Amygdala (tissue), 56 donors: ENCODE data around the gene TRIML2.
"Not testable (repeated sequence)": the region's sequence is repeated elsewhere in the genome, so short reads cannot be mapped to it uniquely, and the experiment has no call there.

Experiments
- DNase-seq, 56 donors: peaks; one replicate each; lab custom pipeline; 2025; lab: John Stamatoyannopoulos, UW

The TRIML2 gene

DNA sequence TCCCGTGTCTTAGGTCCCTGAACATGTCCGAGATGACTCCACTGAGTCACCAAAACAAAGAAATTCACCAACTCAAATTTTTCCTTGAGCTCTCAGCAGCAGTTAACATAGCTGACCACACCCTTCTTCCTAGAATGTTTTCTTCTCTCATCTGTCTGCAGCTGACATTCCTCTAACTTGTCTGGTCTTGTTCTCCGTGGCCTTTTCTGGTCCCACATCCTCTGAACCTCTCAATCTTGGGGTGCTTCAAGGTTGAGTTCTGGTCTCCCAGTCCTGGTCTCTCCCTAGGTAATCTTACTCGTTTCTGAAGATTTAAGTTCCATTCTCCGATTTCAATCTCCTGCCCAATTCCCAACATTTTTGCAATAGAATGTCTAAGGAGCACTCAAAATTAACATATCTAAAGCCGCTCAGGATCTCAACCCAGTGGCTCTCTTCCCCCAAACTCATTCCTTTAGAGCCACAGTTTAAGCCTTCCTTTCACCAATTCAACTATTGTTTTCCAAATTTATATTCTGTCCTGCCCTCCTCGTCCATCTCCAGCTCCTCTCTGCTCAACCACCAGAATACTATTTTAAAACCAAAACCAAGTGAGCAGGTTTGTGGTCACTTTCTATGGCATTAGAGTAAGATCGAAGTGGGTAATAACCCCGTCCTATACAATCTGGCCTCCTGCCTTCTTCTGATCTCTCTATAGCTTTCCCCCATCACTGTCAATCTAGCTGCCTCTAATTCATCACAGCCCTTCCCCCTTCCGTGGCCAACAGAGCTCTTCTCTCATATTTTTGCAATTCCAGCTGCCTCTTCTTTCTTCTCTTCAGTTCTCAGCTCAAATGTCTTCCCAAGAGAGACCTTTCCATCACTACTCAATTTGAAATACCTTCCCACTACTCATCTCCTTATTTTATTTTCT lies 1.2 kb downstream of the TRIML2 start:
- DNase-seq = no peak

DNA sequence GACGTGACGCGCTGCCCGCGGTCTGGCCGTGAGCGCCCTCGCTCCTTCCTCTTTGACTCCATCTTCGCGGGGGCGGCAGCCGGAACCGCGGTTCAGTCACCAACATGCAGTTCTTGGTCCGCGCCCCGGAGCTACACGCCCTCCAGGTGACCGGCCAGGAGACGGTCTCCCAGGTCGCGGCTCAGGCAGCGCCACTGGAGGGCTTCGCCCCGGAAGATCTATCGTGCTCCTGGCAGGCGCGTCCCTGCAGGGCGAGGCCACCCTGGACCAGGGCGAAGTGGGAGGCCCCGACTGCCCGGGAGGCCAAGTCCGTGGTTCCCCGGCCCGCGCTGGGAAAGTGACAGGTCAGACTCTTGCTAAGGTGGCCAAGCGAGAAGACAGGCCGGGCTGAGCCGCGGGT lies 2.9 kb downstream of the TRIML2 start:
- no peak for DNase-seq

DNA sequence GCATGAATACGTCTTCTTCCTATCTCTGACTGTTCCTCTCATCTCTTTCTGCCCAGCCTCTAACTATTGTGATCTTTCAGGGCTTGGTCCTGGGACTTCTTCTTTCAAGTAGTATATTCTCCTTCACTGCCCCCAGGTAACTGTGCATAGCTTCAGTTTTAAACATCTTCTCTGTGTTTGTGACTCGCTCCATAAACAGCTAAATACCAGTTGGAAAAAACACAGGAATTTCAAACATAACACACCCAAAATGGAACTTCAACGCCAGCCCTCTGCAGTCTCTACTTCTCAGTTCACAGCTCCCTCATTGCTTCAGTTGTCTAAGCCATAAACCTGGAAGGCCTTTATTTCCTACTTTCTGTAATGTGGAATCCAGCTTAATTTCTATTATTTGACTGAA lies 16.6 kb downstream of the TRIML2 start:
- no peak for DNase-seq

DNA sequence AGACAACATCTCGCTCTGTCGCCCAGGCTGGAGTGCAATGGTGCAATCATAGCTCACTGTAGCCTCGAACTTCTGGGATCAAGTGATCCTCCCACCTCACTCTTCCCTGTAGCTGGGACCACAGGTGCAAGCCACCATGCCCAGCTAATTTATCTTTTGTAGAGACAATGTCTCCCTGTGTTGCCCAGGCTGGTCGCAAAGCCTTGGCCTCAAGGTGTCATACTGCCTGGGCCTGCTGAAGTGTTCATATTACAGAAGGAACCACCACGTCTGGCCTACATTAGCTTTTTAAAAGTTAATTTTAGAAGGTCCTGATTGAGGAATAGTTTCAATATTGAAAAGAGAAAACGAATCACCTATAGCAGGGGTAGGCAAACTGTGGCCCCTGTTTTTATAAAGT lies 22.5 kb downstream of the TRIML2 start:
- no peak for DNase-seq

DNA sequence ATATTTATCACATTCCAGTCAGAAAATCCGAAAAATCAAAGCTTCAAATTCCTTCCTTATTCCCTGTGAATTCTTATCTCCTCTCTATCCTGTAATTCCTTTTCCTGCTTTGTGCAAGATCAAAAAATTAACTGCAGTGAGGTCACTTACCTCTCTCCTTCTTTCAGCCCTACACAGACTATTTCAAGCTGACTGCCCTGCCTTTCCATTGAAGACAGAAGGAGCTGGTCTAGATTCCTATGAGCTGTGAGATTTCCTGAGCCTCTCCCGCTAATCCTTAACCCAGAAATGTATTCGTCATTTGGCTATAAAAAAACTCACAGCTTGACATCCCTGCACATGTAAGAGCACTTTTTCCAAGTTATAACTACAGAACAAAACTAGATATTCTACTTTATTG lies 26.6 kb downstream of the TRIML2 start:
- no peak for DNase-seq

DNA sequence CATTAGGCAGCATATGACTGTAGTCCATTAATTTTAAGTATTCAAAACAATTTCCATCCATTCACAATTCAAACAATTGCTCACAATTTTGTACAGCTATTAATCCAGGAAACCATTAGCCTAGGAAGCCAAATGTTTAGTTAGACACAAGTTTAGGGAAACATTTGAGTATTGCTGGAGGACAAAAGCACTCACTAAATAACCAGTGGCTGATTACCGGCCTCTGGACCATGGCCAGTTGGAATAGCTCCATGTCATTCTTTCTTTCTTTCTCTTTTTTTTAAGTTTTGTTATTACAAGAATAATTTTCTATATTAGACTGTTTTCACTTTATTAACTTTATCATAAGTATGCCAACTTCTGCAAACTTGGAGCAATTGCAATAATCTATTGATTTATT lies 31.3 kb downstream of the TRIML2 start:
- no peak for DNase-seq

DNA sequence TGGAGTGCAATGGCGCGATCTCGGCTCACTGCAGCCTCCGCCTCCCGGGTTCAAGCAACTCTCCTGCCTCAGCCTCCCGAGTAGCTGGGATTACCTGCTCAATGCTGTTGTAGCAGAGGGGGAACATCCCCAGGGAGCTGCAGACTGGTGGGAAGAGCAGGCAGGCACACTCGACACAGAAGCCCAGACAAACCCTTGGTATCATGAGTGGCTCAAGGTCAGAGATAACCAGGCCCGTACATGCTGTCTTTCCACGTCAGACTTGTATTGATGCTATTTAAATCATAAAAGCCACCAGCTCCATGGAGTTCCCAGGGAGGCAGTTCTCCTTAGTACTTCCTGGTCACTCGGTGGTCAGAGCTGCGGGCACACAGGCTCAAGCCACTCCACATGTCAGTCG lies 33.2 kb downstream of the TRIML2 start:
- DNase-seq = no peak

DNA sequence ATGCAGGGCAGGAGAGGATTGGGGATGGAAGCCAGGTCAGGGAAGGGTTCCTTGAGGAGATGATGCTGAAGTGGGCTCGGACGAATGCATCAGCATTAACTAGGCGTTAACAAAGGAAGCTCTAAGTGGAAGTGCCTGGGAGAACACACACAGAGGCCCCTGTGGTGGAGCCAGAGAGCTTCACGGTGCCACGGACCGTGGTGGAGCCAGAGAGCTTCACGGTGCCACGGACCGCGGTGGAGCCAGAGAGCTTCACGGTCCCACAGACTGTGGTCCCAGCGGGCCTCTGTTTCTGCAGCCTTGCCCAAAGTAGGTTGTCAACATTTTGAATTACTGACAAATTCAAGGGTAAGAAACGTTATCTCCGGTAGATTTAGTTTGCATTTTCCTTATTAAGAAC lies 48.3 kb downstream of the TRIML2 start:
- DNase-seq = no peak

DNA sequence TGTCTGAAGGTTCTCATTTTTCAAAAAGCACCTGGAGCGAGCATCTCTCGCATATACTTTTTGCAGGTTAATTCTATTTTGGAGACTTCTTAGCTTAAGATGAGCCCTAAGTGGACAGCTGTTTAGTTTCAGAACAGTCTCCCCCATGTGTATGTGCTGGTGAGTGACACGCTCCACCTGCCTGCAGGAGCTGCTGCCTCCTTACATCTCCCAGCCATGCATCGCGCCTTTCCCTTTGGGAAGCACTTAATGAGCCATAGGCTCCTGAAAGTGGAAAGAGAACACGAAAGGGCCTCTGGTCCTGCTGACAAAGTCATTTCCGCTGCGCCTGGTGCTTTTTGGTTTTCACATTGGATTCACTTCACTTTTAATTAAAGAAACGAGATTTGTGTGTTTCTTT lies 56.1 kb downstream of the TRIML2 start:
- DNase-seq = no peak

DNA sequence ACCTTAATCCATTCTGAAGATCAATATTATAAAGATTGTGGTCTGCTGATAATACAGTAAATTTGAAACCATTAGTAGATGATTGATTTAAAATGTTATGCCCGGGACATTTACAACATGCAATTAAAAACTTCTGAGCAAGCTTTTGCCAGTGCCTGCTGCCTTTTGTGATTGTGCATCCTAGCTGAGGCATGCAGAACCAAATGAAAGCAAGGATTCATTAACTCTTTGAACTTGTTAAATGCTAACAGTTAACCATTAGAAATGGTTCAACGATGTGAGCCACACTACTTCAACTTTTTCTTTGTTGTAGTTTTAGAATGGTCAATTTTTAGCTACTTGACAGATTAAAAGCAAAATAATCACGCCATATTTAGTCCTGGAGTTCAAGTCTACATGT lies 62.7 kb downstream of the TRIML2 start:
- DNase-seq = no peak

DNA sequence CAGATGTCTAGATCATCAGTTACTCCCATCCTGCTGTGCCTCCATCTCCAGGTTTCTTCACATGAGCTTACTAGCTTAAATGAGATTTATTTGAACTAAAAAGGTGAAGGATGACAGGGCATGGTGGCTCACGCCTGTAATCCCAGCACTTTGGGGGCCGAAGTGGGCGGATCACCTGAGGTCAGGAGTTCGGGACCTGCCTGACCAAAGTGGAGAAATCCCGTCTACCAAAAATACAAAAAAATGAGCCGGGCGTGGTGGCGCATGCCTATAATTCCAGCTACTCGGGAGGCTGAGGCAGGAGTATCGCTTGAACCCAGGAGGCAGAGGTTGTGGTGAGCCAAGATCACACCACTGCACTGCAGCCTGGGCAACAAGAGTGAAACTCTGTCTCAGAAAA lies 63.9 kb downstream of the TRIML2 start:
- DNase-seq = not testable (repeated sequence)

DNA sequence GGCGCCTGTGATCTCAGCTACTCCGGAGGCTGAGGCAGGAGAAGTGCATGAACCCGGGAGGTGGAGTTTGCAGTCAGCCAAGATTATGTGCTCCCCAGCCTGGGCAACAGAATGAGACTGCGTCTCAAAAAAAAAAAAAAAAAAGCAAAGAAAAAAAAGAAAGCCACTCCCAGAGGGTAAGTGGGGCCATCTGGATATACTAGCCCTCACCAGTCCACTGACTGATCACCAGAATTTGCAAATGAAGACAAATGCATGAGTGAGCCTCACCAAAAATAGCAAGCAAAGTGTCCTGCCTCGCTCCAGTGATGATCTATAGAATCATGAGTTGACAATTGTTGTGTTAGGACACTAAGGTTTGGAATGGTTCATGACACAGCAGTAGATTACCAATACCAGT lies 66.2 kb downstream of the TRIML2 start:
- DNase-seq = no peak

DNA sequence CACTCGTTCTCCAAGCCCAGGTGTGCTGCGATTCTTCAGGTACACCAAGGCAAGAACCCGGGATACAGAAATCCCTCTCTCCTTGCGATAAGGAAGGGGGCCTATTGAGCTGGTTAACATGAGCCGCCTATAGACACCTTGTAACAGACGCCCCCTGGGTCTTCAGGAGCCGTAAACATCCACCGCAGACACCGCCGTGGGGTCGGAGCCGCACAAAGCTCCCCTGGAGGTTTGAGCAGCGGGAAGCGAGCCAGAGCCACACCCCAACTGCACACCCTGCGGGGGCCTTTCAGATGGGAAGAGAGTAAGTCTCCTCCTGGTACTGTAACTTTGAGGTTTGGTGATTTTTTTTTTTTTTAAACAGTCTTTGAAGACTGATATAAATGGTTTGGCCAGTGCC lies 67.2 kb downstream of the TRIML2 start:
- no peak for DNase-seq

DNA sequence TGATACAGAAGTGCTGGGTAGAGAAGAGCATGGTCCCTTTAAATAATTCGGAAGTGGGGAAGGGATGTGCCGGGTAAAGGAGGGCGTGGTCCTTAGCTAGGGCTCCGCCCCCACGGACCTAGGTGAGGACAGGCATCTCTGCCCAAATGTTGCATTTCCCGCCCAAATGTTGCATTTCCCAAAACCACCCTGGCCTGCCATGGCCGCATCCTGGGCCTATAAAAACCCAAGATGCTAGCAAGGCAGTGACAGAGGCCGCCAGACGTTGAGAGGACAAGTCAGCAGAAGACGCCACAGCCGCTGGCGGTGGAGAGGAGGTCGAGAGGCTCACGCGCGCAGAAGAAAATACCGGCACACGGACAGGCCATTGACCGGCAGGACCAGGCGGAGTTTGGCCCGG lies 67.7 kb downstream of the TRIML2 start:
- no peak for DNase-seq
